ENCODE data around the gene INF2.

Gene INF2

GRCh38 chr14:104676130-104676693 lies 13.2 kb upstream of the INF2 start:
- DNase-seq (ENCODE audit: low read depth in 3 of 3): no peak

- peak in 2 of 3 experiments; percentile 32 to 75 for DNase-seq (ENCODE audit: low read depth in 3 of 3)
Measured at GRCh38 chr14:104676694-104677511, 12.5 kb upstream of the INF2 start.

- DNase-seq (ENCODE audit: low read depth in 3 of 3): peak; percentile 52 to 79 (median 67)
Measured at GRCh38 chr14:104677512-104678332, 11.7 kb upstream of the INF2 start.

GRCh38 chr14:104678346-104678745 lies 11.1 kb upstream of the INF2 start:
- no peak for DNase-seq (ENCODE audit: low read depth in 3 of 3)

GRCh38 chr14:104678901-104679705 lies 10.3 kb upstream of the INF2 start:
- no peak for DNase-seq (ENCODE audit: low read depth in 3 of 3)

GRCh38 chr14:104680056-104680805 lies 9.2 kb upstream of the INF2 start:
- DNase-seq (ENCODE audit: low read depth in 3 of 3): no peak

GRCh38 chr14:104680806-104681688 lies 8.4 kb upstream of the INF2 start:
- no peak for DNase-seq (ENCODE audit: low read depth in 3 of 3)

GRCh38 chr14:104681689-104682074 lies 7.7 kb upstream of the INF2 start:
- no peak for DNase-seq (ENCODE audit: low read depth in 3 of 3)

- DNase-seq (ENCODE audit: low read depth in 3 of 3): no peak
Measured at GRCh38 chr14:104682107-104682593, 7.3 kb upstream of the INF2 start.

GRCh38 chr14:104683653-104684448 lies 5.6 kb upstream of the INF2 start:
- DNase-seq (ENCODE audit: low read depth in 3 of 3): no peak

- DNase-seq (ENCODE audit: low read depth in 3 of 3): no peak
Measured at GRCh38 chr14:104684449-104684821, 5.0 kb upstream of the INF2 start.

GRCh38 chr14:104685216-104685997 lies 4.0 kb upstream of the INF2 start:
- DNase-seq (ENCODE audit: low read depth in 3 of 3): no peak

GRCh38 chr14:104685998-104686610 lies 3.3 kb upstream of the INF2 start:
- DNase-seq (ENCODE audit: low read depth in 3 of 3): no peak

GRCh38 chr14:104686624-104687517 lies 2.5 kb upstream of the INF2 start:
- DNase-seq (ENCODE audit: low read depth in 3 of 3): no peak

GRCh38 chr14:104687601-104688504 lies 1.6 kb upstream of the INF2 start:
- DNase-seq (ENCODE audit: low read depth in 3 of 3): no peak
